Measurements from ENCODE around the gene ELAVL2.

ELAVL2 gene

DNA sequence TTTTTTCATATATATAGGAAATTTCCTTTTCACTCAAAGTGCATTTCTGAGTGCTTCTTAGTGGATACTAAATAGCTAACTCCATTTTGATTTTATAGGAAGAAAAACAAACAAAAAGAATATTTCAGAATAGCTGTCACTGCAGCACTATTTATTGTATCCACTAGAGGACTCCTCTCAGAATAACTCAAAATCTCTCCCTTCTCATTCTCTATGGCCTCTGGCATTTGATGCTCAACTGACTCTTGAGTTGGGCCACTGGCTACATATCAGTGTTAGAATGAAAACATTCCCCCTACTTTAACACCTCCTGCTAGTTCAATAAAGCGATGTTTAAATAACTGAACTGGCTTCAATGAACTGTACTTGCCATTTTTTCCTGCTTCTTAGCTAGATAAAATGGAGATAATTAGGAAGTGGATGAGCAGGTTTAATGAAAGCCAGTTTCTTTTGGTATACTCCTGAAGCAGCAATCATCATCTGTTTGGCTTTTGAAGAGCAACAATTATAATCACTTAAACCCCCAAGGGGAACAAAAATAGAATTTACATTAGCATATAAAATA is 16.6 kb upstream of the ELAVL2 start:
- TF ChIP-seq, protein P1, sequence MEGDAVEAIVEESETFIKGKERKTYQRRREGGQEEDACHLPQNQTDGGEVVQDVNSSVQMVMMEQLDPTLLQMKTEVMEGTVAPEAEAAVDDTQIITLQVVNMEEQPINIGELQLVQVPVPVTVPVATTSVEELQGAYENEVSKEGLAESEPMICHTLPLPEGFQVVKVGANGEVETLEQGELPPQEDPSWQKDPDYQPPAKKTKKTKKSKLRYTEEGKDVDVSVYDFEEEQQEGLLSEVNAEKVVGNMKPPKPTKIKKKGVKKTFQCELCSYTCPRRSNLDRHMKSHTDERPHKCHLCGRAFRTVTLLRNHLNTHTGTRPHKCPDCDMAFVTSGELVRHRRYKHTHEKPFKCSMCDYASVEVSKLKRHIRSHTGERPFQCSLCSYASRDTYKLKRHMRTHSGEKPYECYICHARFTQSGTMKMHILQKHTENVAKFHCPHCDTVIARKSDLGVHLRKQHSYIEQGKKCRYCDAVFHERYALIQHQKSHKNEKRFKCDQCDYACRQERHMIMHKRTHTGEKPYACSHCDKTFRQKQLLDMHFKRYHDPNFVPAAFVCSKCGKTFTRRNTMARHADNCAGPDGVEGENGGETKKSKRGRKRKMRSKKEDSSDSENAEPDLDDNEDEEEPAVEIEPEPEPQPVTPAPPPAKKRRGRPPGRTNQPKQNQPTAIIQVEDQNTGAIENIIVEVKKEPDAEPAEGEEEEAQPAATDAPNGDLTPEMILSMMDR (IDR thresholded peaks at IDR 0.05; ENCODE audit: insufficient read depth, low read depth, low read length, missing control alignments), result no peak
- H3K4me3 ChIP-seq (ENCODE audit: low read depth, low read length), result no peak overlapping the region
- no peak for DNase-seq (ENCODE audit: low read depth)

DNA sequence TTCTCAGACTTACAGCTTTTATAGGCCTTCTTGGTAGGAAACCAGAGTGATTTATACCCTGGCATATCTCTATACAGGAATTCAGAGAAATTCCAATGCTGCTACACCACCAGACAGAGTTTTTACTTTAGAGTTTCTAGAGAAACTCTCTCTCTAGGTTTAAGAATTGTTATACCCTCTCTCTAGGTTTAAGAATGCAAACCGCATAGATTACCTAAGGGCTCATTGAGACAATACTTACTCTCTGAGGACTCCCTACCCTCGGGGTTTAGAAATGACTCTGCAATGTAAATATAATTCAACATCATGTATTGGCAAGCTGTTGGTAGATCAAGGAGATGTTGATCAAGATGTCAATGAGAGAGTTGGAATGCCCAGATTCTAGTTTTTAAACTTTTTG is 15.3 kb upstream of the ELAVL2 start:
- TF ChIP-seq, protein P1 (IDR thresholded peaks at IDR 0.05; ENCODE audit: insufficient read depth, low read depth, low read length, missing control alignments), result no peak
- H3K4me3 ChIP-seq (ENCODE audit: low read depth, low read length), result no peak overlapping the region
- DNase-seq (ENCODE audit: low read depth), result no peak

DNA sequence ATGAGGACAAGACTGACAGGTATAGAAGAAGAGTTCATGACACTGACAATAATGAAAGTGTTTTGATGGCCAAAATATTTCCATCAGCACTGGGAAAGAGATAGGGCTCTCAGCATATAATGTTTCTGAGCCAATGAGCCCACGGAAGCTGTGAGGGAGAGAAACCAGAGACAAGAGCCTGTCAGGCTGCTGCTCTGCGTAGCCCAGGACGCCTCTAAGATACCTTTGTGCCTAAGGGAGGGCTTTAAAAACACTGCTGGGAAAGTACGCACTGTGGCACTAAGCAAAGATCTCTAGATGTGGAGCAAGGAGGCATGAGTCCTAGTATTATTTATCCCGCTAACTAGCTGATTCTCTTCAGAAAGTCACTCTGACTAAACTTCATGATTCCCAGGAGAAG is 11.0 kb upstream of the ELAVL2 start:
- DNase-seq (ENCODE audit: low read depth), result no peak
- TF ChIP-seq, protein P1 (IDR thresholded peaks at IDR 0.05; ENCODE audit: insufficient read depth, low read depth, low read length, missing control alignments), result no peak
- no peak overlapping the region for H3K4me3 ChIP-seq (ENCODE audit: low read depth, low read length)

DNA sequence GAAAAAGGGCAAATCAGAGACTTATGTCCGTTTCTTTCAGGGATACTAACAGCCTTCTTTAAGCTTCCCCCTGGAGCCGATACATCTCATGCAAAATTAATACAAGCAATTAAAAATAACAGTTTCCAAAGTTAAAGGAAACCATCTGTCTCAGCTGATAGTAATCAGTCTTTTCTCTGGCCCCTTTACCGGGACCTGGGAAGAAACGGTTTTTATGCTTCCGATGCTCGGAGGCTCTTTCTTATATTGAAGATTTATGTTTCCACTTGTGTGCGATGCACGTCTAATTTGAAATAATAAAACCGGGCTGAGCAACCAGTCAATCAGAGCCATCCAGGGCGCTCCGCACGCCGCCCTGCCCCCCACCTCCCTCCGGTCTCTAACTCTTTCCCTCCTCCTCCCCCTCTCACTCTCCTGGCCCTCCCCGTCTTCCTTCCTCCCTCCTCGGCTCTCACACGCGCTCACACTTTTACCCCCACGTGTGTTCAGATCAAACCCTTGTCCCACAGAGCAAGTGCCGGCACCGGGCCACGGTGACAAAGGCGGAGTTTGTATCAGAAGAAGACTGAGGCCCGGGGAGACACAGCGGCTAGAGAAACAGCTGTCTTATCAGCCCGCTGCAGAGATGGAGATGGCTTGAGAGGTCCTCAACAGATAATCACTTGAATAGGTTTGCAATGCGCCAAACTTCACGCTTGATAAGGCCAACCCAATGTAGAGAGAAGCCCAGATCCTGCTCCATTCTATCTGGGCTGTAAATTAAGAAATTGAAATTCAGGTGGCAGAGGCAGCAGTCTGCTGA is 5.1 kb upstream of the ELAVL2 start:
- TF ChIP-seq, protein P1 (IDR thresholded peaks at IDR 0.05; ENCODE audit: insufficient read depth, low read depth, low read length, missing control alignments), result no peak
- no peak for DNase-seq (ENCODE audit: low read depth)
- no peak overlapping the region for H3K4me3 ChIP-seq (ENCODE audit: low read depth, low read length)

DNA sequence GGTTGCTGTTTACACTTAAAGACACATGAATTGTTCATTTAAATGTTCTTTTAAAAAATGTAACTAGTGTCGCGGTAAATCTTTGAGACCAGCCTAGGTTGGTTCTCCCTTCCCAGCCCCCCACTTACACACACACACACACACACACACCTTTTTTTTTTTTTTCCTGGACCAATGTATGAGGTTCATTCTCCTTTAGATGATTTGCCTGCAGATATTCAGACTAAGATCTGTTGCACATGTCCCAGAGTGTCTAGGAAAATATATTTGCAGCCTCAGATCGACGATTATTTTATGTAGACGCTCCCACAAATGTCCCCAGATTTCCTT is 4.4 kb upstream of the ELAVL2 start:
- TF ChIP-seq, protein P1 (IDR thresholded peaks at IDR 0.05; ENCODE audit: insufficient read depth, low read depth, low read length, missing control alignments), result no peak
- no peak overlapping the region for H3K4me3 ChIP-seq (ENCODE audit: low read depth, low read length)
- no peak for DNase-seq (ENCODE audit: low read depth)

DNA sequence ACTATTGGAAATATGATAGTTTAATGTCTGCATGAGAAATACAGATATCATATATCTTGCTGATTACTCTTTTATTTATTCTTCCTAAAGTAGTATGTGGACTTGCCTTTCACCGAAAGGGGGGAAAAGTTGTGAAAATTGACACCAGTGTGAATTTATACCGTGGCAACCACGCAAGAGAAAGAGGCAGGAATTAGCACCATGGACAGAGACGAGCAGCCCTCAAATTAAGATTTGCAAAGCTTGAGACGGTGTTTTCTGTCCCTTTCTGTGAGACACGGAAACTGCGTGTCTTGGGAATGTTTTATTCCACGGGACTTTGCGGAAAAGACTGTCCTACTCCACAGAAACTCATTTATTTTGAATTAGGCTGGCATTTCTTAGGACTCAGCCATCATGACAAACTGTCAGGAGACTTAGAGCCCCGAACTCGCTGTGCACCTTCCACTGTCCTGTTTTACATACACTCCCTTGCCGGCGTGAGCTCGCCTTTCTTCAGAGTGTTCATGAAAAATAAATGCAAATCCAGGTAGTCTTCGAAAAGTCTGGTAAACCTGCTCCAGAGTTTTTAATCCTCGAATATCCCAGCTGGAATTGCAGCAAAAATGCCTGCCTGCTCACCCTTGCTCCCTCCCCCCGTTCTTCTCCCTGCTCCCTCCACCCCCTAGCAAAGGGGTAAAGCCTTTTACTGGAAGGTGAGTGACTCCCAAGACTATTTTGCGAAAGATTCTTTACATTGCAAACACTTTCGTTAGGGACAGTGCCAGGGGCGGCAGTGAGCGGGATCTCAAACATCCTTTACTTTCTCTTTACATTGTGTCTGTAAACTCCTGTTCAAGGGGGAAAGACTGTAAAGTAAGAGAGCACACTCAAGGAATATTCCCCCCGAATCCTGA is 3.8 kb upstream of the ELAVL2 start:
- TF ChIP-seq, protein P1 (IDR thresholded peaks at IDR 0.05; ENCODE audit: insufficient read depth, low read depth, low read length, missing control alignments), result no peak
- no peak overlapping the region for H3K4me3 ChIP-seq (ENCODE audit: low read depth, low read length)
- no peak for DNase-seq (ENCODE audit: low read depth)

Data from GM12865 (cell line).